ENCODE results near the gene UBB. TPM values are rescaled to one million over a fixed set of nuclear protein-coding genes. Genes with fewer than 3 reads are reported as not detected.

Gene UBB
- total RNA-seq, 1 experiment from 2014 or later = 1,609 TPM

DNA sequence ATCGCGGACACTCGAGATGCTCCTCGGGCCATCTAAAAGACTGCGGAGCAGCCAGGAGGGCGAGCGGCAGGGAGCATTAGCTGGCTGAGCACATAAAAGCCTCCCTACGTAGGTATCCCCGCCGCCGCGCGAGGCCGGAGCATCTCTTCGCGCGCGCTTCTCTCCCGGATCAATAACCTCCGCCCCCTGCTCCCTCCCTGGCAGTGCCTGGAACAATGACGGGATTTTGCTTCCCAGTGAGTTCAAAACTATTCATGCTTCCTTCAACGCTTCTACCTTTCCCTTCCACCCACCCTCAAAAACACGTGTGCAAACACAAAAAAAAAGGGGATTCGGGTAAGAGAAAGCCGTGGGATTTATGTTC lies 28.6 kb upstream of the UBB start:
- no peak overlapping the region for H3K27ac ChIP-seq (ENCODE audit: insufficient read length, low read depth, low read length)

More for the DNA sequence above, 28.6 kb upstream of the UBB start:
- Histone ChIP-seq H3K4me1 (ENCODE audit: insufficient read depth, low read length) (no peaks in the 10 kb centered on the region), H2BK5ac (ENCODE audit: insufficient read length, low read length) (no peak overlapping the region), H3K23ac (ENCODE audit: insufficient read length, low read depth, low read length) (no peak overlapping the region), H3K14ac (ENCODE audit: insufficient read depth, low read length) (peak overlapping the region; percentile 96; the same call in 1 of the 2 replicates), H2BK120ac (ENCODE audit: low read depth, low read length, poor library complexity, severe bottlenecking) (peak overlapping the region; percentile 65), H3K9me3 (ENCODE audit: control insufficient read depth, low read depth, low read length) (no peaks in the 10 kb centered on the region), H3K18ac (ENCODE audit: insufficient read length, low read depth, low read length) (peak overlapping the region; percentile 86), H3K79me2 (ENCODE audit: insufficient read depth, low read length) (peaks cover 6% of the 10 kb centered on the region; the same call in 1 of the 2 replicates), H2AFZ (ENCODE audit: low read length) (no peak overlapping the region), H3K56ac (ENCODE audit: insufficient read length, low read depth, low read length) (no peak overlapping the region), H3K9ac (ENCODE audit: extremely low read depth, insufficient read length, low read length) (peak overlapping the region; percentile 94), H2BK20ac (ENCODE audit: low read depth, low read length, poor library complexity, severe bottlenecking) (no peak overlapping the region), H3K27me3 (ENCODE audit: insufficient read depth, low read length) (no peaks in the 10 kb centered on the region), H4K20me1 (ENCODE audit: control insufficient read depth, insufficient read depth, insufficient read length) (no peaks in the 10 kb centered on the region), H4K8ac (replicated peaks; ENCODE audit: insufficient read length, low read depth, low read length) (no peak overlapping the region), H2BK15ac (ENCODE audit: low read depth, low read length) (no peak overlapping the region), H2BK12ac (ENCODE audit: insufficient read length, low read depth, low read length) (no peak overlapping the region), H4K91ac (ENCODE audit: insufficient read length, low read depth, low read length) (peak overlapping the region; percentile 74), H3T11ph (ENCODE audit: low read length) (no peak overlapping the region), H3K23me2 (ENCODE audit: insufficient read length, low read depth, low read length, poor library complexity, severe bottlenecking) (peaks cover 8% of the 10 kb centered on the region), H3K79me1 (ENCODE audit: insufficient read depth, low read depth, low read length, poor library complexity, severe bottlenecking) (peaks cover 5% of the 10 kb centered on the region), H3K4me2 (ENCODE audit: insufficient read depth, insufficient read length, low read length) (peak overlapping the region; percentile 92), H2AK5ac (ENCODE audit: insufficient read length, low read length) (no peak overlapping the region), H3K4ac (ENCODE audit: low read depth, low read length) (peak overlapping the region; percentile 52; the same call in 1 of the 2 replicates), H4K5ac (ENCODE audit: insufficient read length, low read depth, low read length) (peak overlapping the region; percentile 14)
- H3K4me1 Mint-ChIP-seq = peaks cover 18 to 21% of the 10 kb centered on the region in 2 experiments
- peak; percentile 76 for DNase-seq
- H3K27ac Mint-ChIP-seq = peak overlapping the region; percentile 68 to 99 (median 99)
- H3K9me3 Mint-ChIP-seq = no peaks in the 10 kb centered on the region
- H3K4me3 Mint-ChIP-seq = peak overlapping the region; percentile 90 to 96
- TF ChIP-seq, protein P1, sequence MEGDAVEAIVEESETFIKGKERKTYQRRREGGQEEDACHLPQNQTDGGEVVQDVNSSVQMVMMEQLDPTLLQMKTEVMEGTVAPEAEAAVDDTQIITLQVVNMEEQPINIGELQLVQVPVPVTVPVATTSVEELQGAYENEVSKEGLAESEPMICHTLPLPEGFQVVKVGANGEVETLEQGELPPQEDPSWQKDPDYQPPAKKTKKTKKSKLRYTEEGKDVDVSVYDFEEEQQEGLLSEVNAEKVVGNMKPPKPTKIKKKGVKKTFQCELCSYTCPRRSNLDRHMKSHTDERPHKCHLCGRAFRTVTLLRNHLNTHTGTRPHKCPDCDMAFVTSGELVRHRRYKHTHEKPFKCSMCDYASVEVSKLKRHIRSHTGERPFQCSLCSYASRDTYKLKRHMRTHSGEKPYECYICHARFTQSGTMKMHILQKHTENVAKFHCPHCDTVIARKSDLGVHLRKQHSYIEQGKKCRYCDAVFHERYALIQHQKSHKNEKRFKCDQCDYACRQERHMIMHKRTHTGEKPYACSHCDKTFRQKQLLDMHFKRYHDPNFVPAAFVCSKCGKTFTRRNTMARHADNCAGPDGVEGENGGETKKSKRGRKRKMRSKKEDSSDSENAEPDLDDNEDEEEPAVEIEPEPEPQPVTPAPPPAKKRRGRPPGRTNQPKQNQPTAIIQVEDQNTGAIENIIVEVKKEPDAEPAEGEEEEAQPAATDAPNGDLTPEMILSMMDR (conservative IDR thresholded peaks at IDR 0.05) = no peak
- peaks cover 24% of the 10 kb centered on the region for H3K27me3 Mint-ChIP-seq (ENCODE audit: low read depth)
- H3K36me3 Mint-ChIP-seq (ENCODE audit: insufficient read depth in 1 of 3, low read depth in 3 of 3) = peaks cover 18 to 27% (median 21%) of the 10 kb centered on the region in 3 experiments
- no CpG with 5 or more reads among the region's 25 CpGs for WGBS (ENCODE audit: extremely low coverage, insufficient read length, low lambda C conversion rate)
